OCI-LY3 (cell line): Measurements from ENCODE around the gene KRT6B.

Experiments used
- CTCF ChIP-seq: fragments of 200-600, 300-600 bp; sonication (generic); IDR thresholded peaks from 2 replicates; pipeline ENCODE4 v1.5.1; 2014; ENCODE audit warnings: antibody characterized with exemption, low read length, low read depth
- EZH2phosphoT487 ChIP-seq: fragments of 200-600 bp; shearing (Covaris generic); IDR thresholded peaks from 2 replicates; pipeline ENCODE4 v1.6.1; 2018; ENCODE audit warnings: antibody characterized with exemption, mixed run types, low read depth

- TF ChIP-seq CTCF (no peak), EZH2phosphoT487 (no peak)
Measured at GRCh38 chr12:52496054-52496453, 44.1 kb upstream of the KRT6B start.
